ENCODE results near the gene ABHD17A.
"Not testable (repeated sequence)": the region's sequence is repeated elsewhere in the genome, so short reads cannot be mapped to it uniquely, and the experiment has no call there.

DNA sequence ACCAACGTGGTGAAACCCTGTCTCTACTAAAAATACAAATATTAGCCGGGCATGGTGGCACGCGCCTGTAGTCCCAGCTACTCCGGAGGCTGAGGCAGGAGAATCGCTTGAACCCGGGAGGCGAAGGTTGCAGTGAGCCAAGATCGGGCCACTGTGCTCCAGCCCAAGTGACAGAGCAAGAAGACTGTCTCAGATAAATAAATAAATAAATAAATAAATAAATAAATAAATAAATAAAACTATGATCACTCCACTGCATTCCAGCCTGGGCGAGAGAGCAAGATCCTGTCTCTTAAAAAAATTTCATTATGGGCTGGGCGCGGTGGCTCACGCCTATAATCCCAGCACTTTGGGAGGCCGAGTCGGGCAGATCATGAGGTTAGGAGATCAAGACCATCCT, 1.1 kb upstream of the ABHD17A start:
- TF ChIP-seq, protein P1, sequence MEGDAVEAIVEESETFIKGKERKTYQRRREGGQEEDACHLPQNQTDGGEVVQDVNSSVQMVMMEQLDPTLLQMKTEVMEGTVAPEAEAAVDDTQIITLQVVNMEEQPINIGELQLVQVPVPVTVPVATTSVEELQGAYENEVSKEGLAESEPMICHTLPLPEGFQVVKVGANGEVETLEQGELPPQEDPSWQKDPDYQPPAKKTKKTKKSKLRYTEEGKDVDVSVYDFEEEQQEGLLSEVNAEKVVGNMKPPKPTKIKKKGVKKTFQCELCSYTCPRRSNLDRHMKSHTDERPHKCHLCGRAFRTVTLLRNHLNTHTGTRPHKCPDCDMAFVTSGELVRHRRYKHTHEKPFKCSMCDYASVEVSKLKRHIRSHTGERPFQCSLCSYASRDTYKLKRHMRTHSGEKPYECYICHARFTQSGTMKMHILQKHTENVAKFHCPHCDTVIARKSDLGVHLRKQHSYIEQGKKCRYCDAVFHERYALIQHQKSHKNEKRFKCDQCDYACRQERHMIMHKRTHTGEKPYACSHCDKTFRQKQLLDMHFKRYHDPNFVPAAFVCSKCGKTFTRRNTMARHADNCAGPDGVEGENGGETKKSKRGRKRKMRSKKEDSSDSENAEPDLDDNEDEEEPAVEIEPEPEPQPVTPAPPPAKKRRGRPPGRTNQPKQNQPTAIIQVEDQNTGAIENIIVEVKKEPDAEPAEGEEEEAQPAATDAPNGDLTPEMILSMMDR (IDR thresholded peaks at IDR 0.05): not testable (repeated sequence)
- not testable (repeated sequence) for TF ChIP-seq USF1 (CRISPR knock-in tag; IDR thresholded peaks at IDR 0.05); IRF1 (CRISPR knock-in tag; IDR thresholded peaks at IDR 0.05); ZNF138 (CRISPR knock-in tag; conservative IDR thresholded peaks at IDR 0.05); SP1 (CRISPR knock-in tag; conservative IDR thresholded peaks at IDR 0.05); CREB1 (CRISPR knock-in tag; IDR thresholded peaks at IDR 0.05); ZNF121 (CRISPR knock-in tag; IDR thresholded peaks at IDR 0.05); MYBL2 (CRISPR knock-in tag; IDR thresholded peaks at IDR 0.05)
- TF ChIP-seq, protein P2, sequence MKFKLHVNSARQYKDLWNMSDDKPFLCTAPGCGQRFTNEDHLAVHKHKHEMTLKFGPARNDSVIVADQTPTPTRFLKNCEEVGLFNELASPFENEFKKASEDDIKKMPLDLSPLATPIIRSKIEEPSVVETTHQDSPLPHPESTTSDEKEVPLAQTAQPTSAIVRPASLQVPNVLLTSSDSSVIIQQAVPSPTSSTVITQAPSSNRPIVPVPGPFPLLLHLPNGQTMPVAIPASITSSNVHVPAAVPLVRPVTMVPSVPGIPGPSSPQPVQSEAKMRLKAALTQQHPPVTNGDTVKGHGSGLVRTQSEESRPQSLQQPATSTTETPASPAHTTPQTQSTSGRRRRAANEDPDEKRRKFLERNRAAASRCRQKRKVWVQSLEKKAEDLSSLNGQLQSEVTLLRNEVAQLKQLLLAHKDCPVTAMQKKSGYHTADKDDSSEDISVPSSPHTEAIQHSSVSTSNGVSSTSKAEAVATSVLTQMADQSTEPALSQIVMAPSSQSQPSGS (CRISPR knock-in tag; IDR thresholded peaks at IDR 0.05; ENCODE audit: borderline replicate concordance, low read depth): not testable (repeated sequence)
- TF ChIP-seq, protein P3, sequence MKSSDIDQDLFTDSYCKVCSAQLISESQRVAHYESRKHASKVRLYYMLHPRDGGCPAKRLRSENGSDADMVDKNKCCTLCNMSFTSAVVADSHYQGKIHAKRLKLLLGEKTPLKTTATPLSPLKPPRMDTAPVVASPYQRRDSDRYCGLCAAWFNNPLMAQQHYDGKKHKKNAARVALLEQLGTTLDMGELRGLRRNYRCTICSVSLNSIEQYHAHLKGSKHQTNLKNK (CRISPR knock-in tag; IDR thresholded peaks at IDR 0.05): not testable (repeated sequence)
- TF ChIP-seq, protein P4, sequence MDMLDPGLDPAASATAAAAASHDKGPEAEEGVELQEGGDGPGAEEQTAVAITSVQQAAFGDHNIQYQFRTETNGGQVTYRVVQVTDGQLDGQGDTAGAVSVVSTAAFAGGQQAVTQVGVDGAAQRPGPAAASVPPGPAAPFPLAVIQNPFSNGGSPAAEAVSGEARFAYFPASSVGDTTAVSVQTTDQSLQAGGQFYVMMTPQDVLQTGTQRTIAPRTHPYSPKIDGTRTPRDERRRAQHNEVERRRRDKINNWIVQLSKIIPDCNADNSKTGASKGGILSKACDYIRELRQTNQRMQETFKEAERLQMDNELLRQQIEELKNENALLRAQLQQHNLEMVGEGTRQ (CRISPR knock-in tag; IDR thresholded peaks at IDR 0.05): not testable (repeated sequence)
